Neural progenitor cell (in vitro differentiated cells): ENCODE data around the gene FUT3.

Experiments used
- EZH2 ChIP-seq: fragments of 200-600 bp; sonication (generic); IDR thresholded peaks from 2 replicates; pipeline ENCODE4 v1.6.1; 2017; ENCODE audit warnings: antibody characterized with exemption, mild to moderate bottlenecking, moderate library complexity
- TF ChIP-seq, protein P1 (sequence below): fragments of 200-600 bp; sonication (generic); IDR thresholded peaks from 2 replicates; pipeline ENCODE4 v1.5.1; 2017; ENCODE audit warnings: antibody characterized with exemption, mild to moderate bottlenecking

DNA sequence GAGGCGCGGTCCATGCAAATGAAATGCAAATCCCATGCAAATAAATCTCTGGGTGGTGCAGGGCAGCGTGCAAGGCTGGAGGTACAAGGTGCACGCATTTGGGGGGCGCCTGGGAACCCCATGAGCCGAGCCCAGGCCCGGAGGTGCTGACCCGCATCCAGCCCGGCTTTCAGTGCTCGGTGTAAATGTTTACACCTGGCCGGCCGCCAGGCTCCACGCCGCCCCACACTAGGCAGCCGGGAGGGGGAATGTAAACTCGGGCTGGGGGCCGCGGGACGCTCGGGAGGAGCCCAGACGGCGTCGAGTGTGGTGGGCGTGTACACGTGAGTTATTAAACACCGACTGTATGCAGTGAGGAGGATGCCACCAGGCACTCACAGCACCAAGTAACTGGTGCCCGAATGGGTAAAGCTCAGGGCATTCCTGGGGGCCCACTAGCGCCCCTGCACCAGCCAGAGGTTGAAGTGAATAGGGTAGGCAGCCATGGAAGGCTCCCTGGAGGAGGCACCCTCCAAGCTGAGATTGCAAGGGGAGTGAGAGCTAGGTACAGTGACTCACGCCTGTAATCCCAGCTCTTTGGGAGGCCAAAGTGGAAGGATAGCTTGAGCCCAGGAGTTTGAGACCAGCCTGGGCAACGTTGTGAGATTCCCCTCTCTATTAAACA lies 28.9 kb downstream of the FUT3 start:
- TF ChIP-seq, protein P1, sequence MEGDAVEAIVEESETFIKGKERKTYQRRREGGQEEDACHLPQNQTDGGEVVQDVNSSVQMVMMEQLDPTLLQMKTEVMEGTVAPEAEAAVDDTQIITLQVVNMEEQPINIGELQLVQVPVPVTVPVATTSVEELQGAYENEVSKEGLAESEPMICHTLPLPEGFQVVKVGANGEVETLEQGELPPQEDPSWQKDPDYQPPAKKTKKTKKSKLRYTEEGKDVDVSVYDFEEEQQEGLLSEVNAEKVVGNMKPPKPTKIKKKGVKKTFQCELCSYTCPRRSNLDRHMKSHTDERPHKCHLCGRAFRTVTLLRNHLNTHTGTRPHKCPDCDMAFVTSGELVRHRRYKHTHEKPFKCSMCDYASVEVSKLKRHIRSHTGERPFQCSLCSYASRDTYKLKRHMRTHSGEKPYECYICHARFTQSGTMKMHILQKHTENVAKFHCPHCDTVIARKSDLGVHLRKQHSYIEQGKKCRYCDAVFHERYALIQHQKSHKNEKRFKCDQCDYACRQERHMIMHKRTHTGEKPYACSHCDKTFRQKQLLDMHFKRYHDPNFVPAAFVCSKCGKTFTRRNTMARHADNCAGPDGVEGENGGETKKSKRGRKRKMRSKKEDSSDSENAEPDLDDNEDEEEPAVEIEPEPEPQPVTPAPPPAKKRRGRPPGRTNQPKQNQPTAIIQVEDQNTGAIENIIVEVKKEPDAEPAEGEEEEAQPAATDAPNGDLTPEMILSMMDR: no peak
- no peak for TF ChIP-seq EZH2
